NCI-H1694 treated with DMSO at 0.1 percent for 48 hours (cell line): Measurements from ENCODE around the gene TACO1.

Experiments used
- DNase-seq: peaks from one replicate; lab custom pipeline; 2025; lab: John Stamatoyannopoulos, UW

Gene TACO1

DNA sequence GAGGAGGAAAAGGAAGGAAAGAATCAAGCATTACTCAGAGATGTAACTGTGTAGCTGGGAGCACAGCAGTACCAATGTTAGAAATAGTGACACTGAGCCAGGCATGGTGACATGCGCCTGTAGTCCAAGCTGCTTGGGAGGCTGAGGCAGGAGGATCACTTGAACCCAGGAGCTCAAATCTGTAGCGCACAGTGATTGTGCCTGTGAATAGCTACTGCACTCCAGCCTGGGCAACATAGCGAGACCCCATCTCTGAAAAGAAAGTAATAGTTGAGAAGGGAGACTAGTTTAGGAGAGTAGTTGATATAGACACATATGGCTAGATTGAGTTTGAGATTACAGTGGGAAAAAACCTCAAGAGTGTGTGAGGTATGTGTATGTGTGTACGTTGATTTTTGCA is 39.3 kb downstream of the TACO1 start:
- no peak for DNase-seq

DNA sequence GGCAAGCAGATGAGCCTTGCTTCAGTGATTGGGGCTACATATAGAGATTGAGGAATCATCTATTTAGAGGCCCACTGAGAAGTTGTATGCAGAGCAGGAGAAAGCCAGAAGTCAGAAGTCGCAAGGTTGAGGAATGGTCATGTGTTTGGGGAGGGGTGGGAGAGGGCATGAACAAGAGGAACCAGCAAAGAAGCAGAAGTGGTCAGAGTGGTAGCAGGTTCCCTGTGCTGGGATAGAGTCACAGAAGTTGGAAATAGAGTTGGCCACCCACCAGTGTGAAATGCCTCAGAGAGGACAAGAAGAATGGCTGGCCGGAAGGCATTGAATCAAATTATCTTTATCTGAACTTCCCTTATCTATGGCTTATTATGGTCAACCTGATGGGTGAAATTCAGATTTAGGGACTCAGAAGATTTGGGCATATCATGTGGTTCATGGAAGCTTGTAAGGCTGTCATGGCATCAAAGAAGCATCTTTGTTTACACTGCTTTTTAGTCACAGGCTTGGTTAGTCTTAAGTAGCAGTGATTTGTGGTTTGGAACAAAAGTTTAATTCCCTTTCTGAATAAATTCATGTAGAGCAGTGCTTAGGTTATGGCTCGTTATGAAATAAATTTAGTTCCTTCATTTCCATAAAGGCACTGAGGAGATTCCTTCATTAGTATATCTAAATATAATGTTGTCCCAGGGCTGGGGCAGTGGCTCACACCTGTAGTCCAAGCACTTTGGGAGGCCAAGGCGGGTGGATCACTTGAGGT is 41.2 kb downstream of the TACO1 start:
- DNase-seq = no peak

DNA sequence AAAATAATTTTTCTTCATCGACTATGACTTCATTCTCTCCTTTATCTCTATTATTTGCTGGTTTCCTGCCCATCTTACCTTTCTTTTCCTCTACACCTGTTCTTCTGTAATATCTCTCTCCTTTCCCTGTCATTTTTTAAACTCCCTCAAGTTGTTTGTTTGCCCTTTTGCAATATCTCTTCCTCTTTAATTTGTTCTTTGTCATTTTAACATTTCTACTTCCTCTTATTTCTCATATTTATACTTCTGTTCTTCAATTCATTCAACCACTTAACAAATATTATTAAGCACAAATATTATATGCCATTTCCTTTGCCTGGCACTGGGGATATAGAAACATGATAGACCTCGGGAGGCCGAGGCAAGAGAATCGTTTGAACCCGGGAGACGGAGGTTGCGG is 44.2 kb downstream of the TACO1 start:
- no peak for DNase-seq

DNA sequence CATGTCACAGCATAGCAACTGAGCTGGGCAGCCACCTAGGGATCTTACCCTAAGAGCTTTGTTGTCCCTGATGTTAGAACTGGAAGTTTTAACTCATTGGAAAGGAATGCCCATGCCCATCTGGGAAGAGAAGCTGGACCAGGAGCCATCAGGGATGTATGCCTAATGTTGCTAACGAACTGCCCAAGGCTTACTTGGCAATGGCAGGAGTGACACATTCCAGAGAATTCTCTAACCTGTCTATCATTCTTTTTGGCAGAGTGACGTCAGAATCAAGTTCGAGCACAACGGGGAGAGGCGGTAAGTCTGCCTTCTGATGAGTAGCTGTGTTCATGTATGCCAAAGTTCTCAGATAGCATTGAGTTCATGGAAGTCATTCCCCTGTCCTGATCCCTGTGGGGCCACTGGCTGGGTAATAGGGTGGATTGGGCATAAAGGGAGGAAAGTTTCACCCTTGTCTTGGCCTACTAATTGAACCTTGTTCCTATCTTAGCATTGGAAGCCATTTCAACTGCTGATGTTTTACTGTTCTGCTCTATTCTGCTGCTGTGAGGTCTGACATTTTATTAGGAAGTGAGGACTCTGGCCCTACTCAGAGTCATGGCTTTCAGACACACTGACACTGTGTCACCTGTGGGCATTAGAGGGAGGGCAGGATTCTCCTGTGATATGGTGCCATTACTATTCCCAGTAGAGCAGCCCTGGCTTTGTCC is 45.2 kb downstream of the TACO1 start:
- no peak for DNase-seq

DNA sequence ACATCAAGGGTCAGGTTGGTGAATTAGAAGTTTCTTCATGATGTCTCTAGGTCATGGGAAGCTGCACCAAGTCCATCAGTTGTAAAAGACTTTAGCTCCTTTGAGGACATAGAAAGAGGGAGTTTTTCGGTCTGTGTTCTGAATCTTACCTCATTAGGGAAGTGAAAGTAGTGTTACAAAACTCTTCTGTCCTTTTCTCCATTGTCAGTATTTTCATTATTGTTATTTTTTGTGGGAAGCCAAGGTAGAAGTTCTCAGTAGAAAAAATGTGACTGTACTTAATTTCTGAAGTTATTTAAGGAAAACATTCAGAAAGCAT is 45.8 kb downstream of the TACO1 start:
- DNase-seq = no peak

DNA sequence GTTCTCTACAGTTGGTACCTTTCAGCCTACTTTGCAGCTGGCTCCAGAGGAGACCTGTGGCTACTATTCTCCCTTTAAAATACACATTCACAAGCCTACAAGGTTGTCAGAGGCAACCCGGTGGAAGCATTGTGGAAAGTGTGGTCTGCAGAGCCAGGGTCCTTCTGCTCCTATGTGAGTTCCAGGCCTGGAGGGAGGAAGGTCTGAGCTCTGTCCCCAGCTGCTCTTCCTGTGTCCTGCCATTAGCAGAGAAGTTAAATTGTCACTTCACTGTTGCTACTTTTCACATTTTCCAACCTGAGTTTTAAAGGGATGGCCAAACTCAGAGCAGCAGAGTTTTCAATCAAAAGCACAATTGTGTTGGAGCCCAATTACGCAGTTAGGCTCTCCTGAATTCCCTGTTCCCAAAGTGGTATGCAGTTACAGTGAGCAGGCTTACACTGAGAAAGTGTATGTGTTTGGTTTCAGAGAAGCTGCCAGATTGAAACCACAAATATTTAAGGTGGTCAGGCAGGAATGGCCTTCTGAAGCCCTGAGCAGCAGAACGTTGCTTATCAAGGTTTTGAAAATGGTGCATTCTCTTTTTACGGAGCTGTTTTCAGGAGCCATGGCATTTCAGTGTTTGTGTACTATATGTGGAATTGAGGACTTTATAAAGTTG is 46.5 kb downstream of the TACO1 start:
- DNase-seq = no peak

DNA sequence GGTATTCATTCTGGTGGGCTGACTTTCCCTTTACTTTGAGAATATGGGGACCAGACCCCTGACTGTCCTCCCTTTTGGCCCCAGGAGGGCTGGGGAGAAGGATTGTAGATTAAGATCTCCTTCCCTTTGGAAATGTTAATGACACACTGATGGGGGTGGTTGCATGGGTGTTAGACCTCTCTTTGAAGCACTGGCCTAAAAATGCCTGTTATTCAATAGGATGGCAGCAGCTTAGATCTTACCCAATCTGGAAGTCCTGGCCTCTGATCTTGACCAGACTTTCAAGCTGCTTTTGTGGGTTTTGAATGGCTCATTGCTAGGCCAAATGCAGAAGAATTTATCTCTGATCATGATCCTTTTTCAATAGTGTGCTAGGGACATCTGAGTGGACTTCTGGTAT is 47.2 kb downstream of the TACO1 start:
- DNase-seq = no peak

DNA sequence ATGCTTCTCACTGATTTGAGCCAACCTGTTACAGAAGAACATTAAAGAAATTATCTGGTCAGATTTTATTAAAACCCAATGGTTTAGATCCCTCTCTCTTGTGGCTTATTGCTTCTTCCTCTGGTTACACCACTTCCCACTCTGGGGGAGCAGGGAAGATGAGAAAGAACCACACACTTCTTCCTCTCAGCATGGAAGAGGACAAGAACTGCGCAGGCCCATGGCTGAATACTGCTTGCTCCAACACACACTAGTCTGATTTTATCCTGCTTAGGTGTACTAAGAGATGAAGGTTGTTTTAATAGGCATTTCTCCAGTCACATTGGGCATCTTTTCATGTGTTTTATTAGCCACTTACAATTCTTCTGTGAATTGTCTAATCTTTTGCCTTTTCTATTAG is 49.1 kb downstream of the TACO1 start:
- DNase-seq = no peak

DNA sequence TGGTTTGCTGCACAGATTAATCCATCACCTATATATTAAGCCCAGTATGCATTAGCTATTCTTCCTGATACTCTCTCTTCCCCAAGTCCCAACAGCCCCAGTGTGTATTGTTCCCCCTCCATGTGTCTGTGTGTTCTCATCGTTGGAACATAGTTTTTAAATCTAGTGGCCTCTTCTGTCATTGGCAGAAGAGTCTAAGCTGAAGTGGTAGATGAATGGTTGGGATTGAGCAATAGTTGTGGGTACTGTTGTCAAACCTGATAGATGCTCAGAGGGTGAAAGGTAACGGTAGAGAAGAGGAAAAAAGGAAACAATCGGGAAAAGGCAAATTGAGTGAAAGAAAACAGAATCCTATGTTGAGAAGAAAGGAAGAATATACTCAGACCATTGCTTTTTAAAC is 51.4 kb downstream of the TACO1 start:
- no peak for DNase-seq

DNA sequence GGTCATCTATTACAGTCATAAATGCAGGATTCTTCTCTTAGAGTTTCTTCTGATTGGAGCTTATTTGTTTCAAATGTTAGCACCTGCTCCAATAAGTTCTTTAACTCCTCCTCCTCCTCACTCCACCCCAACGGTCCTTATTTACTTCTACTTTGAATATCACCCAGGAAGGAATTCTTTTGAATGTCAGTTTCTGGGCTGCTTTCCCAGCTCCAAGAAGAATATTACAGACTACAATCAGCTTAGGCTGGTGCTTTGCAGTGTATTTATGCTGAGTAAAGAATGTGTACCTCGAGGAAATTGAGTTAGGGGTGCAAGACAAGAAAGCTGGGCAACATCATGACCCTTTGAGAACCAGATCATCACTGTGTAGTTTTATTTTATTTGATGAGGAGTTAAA is 52.4 kb downstream of the TACO1 start:
- no peak for DNase-seq

DNA sequence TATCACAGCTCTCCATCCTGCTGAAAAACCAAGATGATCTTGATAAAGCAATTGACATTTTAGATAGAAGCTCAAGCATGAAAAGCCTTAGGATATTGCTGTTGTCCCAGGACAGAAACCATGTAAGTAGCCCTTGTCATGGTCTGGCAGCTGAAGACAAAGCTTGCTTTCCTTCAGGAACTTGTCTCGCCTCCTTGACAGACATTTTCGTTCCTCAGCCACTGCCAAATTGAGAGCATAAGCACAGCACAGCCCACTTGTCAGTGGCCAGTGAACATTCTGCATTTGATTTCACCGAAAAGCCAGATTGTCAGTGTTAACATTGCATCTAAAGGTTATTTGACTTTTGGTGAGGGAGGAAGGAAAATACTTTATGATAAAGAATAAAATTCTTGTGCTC is 57.1 kb downstream of the TACO1 start:
- no peak for DNase-seq
